ENCODE results near the gene CHIA. TPM values are rescaled to one million over a fixed set of nuclear protein-coding genes. Genes with fewer than 3 reads are reported as not detected.
"Not testable (repeated sequence)": the region's sequence is repeated elsewhere in the genome, so short reads cannot be mapped to it uniquely, and the experiment has no call there.

Gene CHIA
- total and polyA plus RNA-seq, 2 donors from 2014 or later: 0.52 TPM; not detected in 1

- no peaks in the 10 kb centered on the region for H3K27me3 ChIP-seq (ENCODE audit: control insufficient read depth, insufficient read depth, low read length)
- no peaks in the 10 kb centered on the region for H3K4me1 ChIP-seq (ENCODE audit: control insufficient read depth in 2 of 3, insufficient read depth in 2 of 3, low read depth in 1 of 3, low read length in 3 of 3)
- H3K27ac ChIP-seq (ENCODE audit: low read depth in 2 of 2, low read length in 2 of 2): no peak overlapping the region
- FAIRE-seq (no peak), DNase-seq (no peak)
- no peak for TF ChIP-seq CTCF (IDR thresholded peaks at IDR 0.05; ENCODE audit: borderline replicate concordance, extremely low read depth, insufficient read depth)
- H3K4me3 ChIP-seq (ENCODE audit: low read length in 3 of 3): no peak overlapping the region
- no peaks in the 10 kb centered on the region for H3K9me3 ChIP-seq (ENCODE audit: control insufficient read depth in 2 of 3, insufficient read depth in 1 of 3, low read length in 3 of 3)
- H3K9ac ChIP-seq (ENCODE audit: low read length in 3 of 3): no peak overlapping the region
- H3K36me3 ChIP-seq (ENCODE audit: control insufficient read depth in 2 of 3, insufficient read depth in 3 of 3, low read length in 3 of 3): no peaks in the 10 kb centered on the region
- intact Hi-C loops (cut with DNase I): no loop called here
These were observed 63.9 kb downstream of the CHIA start for GRCh38 chr1:111354584-111354983.

- Histone ChIP-seq H3K9ac (ENCODE audit: low read length in 3 of 3) (no peak overlapping the region), H3K36me3 (ENCODE audit: control insufficient read depth in 2 of 3, insufficient read depth in 3 of 3, low read length in 3 of 3) (no peaks in the 10 kb centered on the region), H3K9me3 (ENCODE audit: control insufficient read depth in 2 of 3, insufficient read depth in 1 of 3, low read length in 3 of 3) (no peaks in the 10 kb centered on the region), H3K4me1 (ENCODE audit: control insufficient read depth in 2 of 3, insufficient read depth in 2 of 3, low read depth in 1 of 3, low read length in 3 of 3) (no peaks in the 10 kb centered on the region), H3K27me3 (ENCODE audit: control insufficient read depth, insufficient read depth, low read length) (no peaks in the 10 kb centered on the region), H3K27ac (ENCODE audit: low read depth in 2 of 2, low read length in 2 of 2) (no peak overlapping the region), H3K4me3 (ENCODE audit: low read length in 3 of 3) (no peak overlapping the region)
- DNase-seq (no peak), FAIRE-seq (no peak)
- TF ChIP-seq CTCF (IDR thresholded peaks at IDR 0.05; ENCODE audit: borderline replicate concordance, extremely low read depth, insufficient read depth): no peak
- intact Hi-C loops (cut with DNase I): no loop called here
These were observed 68.3 kb downstream of the CHIA start for GRCh38 chr1:111358964-111359363.

- H3K27ac ChIP-seq (ENCODE audit: low read depth in 2 of 2, low read length in 2 of 2): no peak overlapping the region
- DNase-seq (no peak), FAIRE-seq (no peak)
- H3K4me1 ChIP-seq (ENCODE audit: control insufficient read depth in 2 of 3, insufficient read depth in 2 of 3, low read depth in 1 of 3, low read length in 3 of 3): no peaks in the 10 kb centered on the region
- H3K9ac ChIP-seq (ENCODE audit: low read length in 3 of 3): no peak overlapping the region
- no peak overlapping the region for H3K4me3 ChIP-seq (ENCODE audit: low read length in 3 of 3)
- TF ChIP-seq CTCF (IDR thresholded peaks at IDR 0.05; ENCODE audit: borderline replicate concordance, extremely low read depth, insufficient read depth): no peak
- no peaks in the 10 kb centered on the region for H3K36me3 ChIP-seq (ENCODE audit: control insufficient read depth in 2 of 3, insufficient read depth in 3 of 3, low read length in 3 of 3)
- H3K27me3 ChIP-seq (ENCODE audit: control insufficient read depth, insufficient read depth, low read length): no peaks in the 10 kb centered on the region
- H3K9me3 ChIP-seq (ENCODE audit: control insufficient read depth in 2 of 3, insufficient read depth in 1 of 3, low read length in 3 of 3): no peaks in the 10 kb centered on the region
- intact Hi-C loops (cut with DNase I): no loop called here
These were observed 68.7 kb downstream of the CHIA start for GRCh38 chr1:111359376-111359775.

GRCh38 chr1:111360257-111360656 is 69.6 kb downstream of the CHIA start:
- H3K4me1 ChIP-seq (ENCODE audit: control insufficient read depth in 2 of 3, insufficient read depth in 2 of 3, low read depth in 1 of 3, low read length in 3 of 3); H3K36me3 ChIP-seq (ENCODE audit: control insufficient read depth in 2 of 3, insufficient read depth in 3 of 3, low read length in 3 of 3); FAIRE-seq; H3K4me3 ChIP-seq (ENCODE audit: low read length in 3 of 3); intact Hi-C loops (cut with DNase I); DNase-seq; H3K27ac ChIP-seq (ENCODE audit: low read depth in 2 of 2, low read length in 2 of 2); H3K9me3 ChIP-seq (ENCODE audit: control insufficient read depth in 2 of 3, insufficient read depth in 1 of 3, low read length in 3 of 3); H3K9ac ChIP-seq (ENCODE audit: low read length in 3 of 3); H3K27me3 ChIP-seq (ENCODE audit: control insufficient read depth, insufficient read depth, low read length): not testable (repeated sequence)

Measured in kidney (tissue), 14 donors.